GM04504 (cell line): ENCODE results near the gene MARCHF4.
A peak's percentile ranks its signal among the peaks of the same experiment; 100 is the strongest.

Experiments used
- DNase-seq: peaks from one replicate; pipeline ENCODE4 v3.0.0-alpha.2; 2012; ENCODE audit warnings: low read depth

Gene MARCHF4, protein sequence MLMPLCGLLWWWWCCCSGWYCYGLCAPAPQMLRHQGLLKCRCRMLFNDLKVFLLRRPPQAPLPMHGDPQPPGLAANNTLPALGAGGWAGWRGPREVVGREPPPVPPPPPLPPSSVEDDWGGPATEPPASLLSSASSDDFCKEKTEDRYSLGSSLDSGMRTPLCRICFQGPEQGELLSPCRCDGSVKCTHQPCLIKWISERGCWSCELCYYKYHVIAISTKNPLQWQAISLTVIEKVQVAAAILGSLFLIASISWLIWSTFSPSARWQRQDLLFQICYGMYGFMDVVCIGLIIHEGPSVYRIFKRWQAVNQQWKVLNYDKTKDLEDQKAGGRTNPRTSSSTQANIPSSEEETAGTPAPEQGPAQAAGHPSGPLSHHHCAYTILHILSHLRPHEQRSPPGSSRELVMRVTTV

DNA sequence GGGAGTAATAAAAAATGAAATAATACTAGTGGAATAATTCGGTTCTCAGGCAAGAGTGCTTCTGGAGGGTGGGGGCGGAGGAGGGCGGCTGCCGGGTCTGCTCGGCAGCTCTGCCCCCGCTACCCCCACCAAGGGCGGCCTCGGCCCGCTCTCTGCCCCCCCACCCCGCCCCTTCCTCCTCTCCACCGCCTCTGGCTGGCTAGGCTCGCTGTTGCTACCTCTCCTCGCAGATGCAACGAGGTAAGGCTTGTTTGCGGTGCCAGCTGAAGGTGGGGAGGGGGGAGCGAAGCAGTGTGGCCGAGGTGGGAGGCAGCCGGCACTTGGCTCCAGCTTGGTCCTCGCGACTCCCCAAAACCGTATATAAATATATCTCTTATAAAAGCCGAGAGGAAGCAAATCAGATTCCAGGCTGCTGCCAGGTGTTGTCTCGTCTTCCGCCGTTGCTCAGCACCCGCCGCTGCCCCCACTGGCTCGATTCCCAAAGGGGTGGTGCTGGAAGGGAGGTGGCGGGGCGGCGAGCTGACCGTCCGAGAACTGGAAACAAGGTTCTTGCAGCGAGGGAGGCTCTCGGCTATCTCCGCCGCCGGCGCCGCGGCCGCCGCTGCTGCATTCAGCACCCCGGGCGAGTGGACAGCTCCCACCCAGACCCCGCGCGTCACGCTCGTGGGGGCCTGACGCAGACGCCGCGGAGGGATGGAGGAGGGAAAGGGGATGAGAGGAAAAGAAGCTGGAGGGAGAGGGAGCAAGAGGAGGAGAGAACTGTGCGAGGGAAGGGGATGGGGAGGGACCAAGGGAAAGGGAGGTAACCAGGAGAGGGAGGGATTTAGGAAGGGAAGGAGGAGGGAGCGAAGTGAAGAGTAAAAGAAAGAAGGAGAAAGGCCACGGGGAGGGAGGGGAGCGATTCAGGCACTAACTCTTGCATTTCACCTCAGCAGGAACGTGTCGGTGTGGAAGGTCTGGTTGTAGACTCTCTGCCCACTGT, at the start of gene MARCHF4:
MARCHF4 (minus strand) TSS at position 763 of the 982 bp plus-strand sequence. CDS start 2,223 bp downstream, outside the sequence.
- DNase-seq = peak; percentile 79

DNA sequence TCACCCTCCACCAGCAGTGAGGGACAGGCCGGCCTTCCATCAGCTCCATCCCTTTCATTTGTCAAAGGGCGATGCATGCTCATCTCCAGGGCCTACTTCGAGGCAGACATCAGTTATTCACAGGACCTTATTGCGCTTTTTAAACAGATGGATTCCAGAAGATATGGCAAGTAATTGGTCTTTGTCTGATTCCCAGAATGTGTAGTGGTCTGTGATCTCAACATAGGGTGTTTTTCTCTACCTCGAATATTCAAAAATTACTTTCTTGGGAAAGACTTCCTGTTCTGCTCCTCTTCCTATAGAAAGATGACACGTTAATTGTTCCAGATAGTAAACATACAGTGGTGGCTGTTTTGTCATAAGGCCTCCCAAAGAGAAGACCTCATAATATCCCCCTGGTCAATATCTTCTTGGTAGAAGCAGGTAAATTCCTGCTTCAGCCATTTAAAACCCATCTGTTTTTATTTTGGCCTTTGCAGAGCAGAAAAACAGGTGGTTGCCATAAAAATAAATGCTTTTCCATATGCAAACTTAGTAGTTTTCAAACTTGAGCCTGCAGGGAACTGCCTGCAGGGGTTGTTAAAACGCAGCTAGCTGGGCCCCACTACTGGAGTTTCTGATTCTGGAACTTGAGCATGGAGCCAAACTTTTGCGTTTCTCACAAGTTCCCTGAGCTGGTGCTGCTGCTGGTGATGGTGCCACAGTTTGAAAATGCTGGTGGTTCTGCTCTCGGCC, 48.3 kb upstream of the MARCHF4 start:
- no peak for DNase-seq

DNA sequence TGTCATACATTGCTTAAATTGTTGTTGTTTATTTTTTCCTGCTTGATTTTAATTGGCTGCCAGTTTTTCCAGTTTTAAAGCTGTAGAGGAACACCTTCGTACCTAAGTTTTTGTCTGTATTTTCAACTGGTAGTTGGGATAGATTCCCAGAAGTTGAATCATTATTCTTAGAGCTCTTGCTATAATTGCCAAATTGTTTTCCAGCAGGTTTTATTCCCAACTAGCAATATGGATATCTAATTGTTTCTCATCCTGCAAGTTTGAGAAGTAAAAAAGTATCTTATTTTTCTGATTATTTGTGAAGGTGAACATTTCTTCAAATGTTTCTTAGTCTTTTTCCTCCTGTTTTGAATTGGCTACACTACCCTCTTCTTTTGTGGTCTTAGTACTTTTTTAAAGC, 46.7 kb upstream of the MARCHF4 start:
- DNase-seq = no peak

DNA sequence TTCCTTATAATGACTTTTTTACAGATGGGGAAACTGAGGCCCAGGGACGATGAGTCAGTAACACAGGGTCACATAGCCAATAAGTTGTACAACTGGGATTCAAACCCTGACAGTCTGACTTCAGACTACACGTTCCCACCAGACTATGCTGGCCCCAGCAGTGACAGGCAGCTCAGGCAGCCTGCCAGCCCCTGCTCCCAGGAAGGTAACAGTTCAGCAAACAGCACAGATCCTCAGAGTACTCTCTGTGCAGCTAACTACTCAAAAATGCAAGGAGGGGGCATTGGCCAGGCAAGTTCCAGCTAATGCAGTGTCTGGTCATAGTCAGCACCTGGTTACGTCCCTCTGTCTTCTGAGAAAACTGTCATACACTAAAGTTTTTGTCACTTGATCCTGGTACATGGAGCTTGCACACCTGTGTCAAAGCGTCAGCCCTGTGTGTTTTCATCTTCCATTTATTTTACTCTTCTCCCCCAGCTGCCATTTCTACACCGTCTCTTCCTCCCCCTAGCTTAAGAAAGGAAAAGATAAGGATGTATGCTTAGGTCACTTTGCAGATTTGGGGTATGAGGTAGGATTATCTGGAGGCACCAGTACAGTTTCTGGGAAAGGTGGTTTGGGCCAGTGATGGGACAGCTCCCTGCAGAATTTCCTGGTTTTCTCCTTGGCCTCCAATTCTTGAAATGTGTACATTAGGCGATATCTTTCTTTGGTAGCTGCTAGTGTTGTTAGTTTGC, 44.5 kb upstream of the MARCHF4 start:
- no peak for DNase-seq

DNA sequence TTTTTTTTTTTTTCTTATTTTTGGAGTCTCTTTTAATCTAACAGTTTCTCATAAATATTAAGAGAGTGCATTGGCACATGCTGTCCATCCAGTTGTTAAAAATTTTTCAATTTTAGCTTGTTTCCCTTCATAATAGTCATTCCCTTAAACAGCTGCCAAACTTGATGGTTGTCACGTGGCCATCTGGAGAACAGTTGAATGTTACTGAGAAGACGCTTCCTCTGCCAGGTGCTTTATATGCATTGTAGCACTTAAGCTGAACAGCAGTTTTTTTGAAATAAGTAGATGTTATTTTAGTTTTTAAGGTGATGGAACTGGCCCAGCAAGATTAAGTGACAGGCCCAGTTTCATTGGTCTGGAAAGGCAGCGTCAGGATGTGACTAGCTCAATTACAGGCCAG, 43.3 kb upstream of the MARCHF4 start:
- DNase-seq = no peak

DNA sequence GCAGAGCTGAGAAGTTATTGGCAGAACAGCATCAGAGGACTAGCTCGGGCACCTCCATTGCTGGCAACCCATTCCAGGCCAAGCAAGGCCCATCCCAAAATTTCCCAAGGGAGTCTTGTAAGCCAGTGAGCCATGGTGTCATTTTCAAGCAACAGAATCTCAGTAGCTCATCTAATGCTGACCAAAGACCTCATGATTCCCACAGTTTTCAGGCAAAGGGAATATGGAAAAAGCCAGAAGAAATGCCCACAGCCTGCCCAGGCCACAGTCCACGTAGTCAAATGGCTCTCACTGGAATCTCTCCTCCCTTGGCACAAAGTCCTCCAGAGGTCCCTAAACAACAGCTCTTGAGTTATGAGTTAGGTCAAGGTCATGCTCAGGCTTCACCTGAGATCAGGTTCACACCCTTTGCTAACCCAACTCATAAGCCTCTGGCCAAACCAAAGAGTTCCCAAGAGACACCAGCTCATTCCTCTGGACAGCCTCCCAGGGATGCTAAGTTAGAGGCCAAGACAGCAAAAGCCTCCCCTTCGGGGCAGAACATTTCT, 42.6 kb upstream of the MARCHF4 start:
- DNase-seq = no peak

DNA sequence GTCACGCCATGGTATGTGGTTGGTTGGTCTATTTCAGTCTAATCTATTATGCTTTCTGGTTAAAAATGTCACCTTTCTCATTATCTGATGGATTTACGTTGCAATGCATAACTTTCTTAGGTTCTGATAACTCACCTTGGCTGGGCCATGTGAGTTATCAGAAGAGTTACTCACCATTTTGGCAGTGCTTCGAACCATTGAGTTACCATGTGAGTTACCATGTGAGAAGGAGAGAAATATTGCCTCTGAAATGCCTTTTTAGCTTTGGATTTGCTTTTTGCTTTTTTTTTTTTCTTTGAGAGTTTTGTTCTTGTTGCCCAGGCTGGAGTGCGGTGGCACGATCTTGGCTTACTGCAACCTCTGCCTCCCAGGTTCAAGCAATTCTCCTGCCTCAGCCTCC, 41.6 kb upstream of the MARCHF4 start:
- no peak for DNase-seq

DNA sequence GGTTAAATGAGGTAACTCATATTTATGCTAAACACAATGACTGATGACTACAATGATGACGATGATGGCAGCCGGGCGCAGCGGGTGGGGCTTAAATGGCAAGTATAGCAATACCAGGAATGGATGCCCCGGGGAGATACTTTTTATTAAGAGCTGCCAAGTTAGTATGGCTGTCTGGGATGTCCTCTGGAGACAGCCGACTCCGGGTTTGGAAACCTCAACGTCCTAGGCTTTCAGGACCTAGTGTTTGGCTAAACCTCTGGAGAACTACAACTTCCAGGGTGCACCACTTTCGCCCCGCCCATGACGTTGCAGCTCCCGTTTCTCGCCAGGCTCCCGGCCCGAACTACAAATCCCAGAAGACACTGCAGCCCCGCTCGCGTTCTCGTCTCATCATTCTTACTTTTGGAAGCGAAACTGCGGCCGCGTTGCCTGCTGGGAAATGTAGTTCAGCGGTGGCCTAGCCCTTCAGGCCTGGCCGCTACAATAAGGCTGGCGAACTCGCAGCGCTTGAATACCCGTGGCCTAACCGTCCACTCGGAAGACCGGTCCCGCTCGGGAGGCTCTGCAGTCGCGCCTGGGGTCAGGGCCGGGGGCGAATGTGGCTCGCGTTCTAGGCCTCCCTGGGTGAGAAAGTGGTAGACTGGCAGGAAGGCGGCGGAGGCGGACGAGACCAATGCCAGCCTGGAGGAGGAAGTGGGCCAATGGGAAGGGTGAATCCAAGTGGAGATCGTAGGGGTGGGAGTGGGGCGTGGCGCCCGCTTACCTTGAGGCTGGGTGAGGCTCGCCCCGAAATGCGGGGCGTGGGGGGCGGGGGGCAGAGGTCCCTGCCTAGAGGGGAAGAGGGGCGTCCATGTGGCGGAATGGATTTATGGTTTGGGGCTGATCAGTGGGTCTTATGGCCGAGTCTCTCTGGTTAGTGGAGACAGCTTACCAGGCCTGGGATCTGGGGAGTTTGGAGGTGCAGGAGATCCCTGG, 40.0 kb upstream of the MARCHF4 start, which contains the start of gene SMARCAL1:
SMARCAL1 (plus strand) TSS at position 463 of the 978 bp plus-strand sequence. CDS start 2,221 bp downstream, outside the sequence.
- peak; percentile 98 for DNase-seq

DNA sequence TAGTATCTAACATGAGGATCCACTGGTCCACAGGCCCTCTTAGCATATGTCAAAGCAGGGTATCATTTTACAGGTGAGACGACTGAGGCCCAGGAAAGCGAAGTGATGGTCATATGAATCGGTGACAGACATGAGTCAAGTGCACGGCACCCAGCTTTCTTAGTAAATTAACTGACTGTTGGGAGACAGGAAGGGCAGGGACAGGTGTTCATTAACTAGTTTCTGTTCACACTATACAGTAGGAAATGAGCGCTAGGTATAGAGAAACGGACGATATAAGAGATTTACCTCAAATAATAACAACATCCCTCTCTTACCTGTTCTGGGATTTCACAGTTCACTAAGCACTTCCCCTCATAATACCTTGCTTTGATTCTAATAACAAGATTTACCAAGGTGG, 38.3 kb upstream of the MARCHF4 start:
- DNase-seq = no peak

DNA sequence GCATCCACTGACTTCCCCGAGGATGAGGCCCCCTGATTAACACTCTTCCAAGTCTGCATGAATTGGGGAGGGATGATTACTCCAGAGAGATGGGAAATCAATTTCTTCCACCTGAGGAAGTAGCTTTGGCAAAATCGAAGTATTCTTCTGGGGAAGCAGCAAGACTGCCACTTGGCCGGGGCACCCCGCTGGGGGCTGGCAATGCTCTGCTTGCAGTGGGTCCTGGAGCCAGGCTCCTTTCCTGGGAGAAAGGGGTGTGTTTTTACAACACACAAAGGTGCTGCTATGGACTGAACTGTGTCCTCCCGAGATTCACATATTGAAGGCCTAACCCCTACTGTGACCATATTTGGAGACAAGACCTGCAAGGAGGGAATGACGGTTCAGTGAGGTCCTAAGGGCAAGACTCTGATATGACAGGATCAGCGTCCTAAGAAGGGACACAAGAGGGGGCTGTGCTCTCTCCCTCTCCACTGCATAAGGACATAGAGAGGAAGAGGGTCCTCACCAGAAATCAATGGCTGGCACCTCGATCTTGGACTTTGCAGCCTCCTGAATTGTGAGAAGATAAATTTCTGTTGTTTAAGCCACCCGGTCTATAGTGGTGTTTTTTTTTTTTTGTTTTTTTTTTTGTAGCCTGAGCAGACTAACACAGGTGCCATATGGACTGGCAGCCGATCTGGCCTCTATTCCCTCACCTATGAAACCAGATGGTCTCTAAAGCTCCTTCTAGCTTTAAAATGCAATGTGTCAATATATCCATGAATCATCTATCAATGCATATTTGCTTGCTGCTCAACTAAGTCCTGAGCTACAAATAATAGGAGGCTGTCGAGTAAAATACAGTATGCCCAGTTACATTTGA, 36.4 kb upstream of the MARCHF4 start:
- DNase-seq = no peak

DNA sequence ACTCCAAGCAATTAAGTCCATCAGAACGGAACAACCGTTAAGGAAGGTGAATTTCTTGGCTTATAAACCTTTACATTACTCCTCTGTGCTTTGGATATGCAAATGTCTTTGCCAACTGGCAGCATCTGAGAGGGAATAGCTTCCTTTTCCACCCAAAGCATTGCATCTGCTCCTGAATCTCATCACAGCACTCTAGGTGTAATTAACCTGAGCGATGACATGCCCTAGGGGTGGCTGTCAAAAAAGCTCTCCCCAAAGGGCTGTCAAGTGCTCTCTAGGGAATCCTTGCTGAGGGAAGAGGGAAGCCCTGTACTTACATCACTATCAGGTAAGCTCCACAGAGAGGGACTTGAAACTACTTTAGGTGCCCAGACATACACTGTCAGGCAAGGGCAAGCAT, 34.5 kb upstream of the MARCHF4 start:
- DNase-seq = no peak

DNA sequence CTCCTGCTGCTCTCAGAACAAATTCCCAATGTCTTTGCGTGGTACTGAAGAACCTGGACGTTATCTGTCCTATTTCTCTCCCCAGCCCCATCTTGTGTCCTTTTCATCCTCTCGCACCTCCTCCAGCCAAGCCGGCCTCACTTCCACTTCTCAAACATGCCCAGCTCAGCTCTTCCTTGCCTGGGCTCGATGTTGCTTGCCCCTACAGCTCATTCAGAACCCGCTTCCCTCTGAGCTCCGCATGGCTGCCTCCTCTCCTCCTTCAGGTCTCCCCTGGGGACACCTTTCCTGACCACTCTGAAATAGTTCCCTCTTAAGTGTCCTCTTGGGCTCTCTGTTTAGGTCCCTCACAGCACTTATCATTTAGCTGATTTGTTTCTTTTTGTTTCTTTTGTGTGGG, 33.3 kb upstream of the MARCHF4 start:
- DNase-seq = no peak

DNA sequence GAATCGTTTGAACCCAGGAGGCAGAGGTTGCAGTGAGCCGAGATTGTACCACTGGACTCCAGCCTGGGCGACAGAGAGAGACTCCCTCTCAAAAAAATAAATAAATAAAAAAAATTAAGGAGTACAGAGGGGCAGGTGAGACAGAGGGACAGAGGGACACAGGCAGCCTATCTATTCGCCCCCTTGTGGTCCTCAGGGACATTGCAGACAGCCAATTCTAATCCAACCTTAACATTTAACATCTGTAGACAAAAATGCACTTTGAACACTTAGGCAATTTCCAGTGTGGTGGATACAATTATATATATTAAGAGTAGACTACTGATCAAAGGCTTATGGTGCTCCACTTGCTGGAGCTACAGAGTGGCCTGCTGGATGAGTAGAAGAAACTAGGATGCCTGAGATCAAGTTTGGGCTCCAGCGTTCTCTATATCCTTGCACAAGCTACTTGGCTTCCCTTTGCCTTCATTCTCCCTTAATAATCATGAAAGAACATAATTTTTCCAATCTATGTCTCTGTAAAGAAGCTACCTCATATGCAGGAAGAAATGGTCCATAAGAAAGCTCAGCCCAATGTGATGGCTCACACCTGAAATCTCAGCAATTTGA, 31.8 kb upstream of the MARCHF4 start:
- no peak for DNase-seq

DNA sequence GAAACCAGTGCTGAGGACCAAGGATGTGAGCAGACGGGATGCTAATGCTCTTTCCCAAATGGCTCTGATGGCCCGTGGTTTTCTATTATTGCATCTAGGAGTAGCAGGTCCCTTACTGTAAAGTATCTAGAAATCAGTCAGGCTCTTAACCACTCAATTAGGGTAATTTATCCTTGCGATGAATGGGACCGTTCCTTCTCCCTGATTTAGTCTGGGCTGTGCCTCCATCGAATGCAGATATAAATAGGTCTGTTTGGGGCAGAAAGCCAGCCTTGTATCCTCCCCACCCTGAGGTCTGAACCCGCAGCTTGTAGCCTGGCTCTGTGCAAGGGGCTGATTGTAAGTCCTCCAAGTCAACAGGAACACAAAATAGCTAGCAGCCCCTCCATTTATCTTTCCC, 30.5 kb upstream of the MARCHF4 start:
- no peak for DNase-seq

DNA sequence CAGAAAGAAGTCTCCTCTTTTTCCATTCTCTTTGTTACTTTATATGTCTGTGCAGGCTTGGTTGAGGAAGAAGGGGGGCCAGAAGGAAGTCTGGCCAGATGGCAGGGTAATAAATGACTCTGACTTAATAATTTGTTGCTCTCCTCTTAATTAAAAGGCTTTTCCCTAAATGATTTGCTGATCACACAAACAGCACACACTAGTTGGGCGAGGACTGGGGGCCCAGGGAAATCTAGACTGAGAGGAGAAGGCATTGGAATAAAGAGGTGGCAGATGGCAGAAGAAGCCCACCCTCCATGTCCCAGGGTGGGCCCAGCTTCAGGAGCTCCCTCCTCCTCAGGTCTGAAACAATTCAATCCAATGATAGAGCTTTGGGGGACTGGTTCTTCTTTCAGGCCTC, 27.3 kb upstream of the MARCHF4 start:
- DNase-seq = no peak

DNA sequence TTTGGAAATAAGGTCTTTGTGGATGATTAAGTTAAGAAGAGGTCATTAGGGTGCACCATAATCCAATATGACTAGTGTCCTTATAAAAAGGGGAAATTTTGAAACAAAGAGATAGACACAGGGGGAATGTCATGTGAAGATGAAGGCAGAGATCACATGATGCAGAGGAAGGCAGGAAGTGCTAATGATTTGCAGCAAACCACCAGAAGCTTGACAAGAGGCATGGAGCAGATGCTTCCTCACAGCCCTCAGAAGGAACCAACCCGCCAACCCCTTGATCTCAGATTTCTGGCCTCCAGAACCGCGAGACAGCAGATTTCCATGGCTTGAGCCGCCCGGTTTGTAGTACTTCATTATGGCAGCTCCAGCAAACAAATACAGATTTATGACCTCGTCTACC, 22.6 kb upstream of the MARCHF4 start:
- DNase-seq = no peak

DNA sequence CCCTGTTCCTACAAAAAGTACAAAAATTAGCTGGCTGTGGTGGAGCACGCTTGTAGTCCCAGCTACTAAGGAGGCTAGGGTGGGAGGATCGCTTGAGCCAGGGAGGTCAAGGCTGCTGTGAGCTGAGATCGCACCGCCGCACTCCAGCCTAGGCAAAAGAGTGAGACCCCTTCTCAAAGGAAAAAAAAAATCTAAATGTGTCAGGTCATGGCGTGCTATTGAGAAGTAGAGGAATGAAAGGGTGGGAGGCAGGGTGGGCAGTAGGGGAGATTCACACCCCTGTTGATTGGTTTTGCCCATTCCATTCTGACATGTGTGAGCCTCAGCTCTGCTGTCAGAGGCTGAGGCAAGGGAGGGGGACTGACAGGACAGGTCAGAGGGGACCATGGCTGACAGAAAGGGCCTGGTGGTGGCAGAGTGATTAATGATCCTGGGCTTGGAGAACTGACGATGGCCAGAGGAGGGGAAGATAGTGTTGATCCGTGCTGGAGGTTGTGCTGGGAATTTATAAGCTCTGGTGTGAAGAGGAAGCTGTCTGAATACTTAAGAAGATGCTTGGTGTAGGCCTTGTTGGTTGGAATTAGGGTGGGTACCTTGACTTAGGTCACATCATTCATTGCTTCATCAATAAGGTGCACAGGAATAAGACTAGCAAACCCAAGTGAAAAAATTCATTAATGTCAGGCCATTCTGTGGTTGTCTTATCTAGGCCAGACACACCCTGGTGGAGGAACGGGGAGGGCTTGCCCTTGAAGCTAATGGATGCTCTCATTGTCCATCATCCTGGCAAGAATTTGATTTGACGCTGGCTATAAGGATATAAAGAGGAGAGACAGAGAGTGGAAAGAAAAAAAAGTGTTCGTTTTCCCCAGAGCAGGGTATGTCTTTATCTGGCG, 20.9 kb upstream of the MARCHF4 start:
- no peak for DNase-seq
